Measurements from ENCODE around the gene PEX12. TPM values are rescaled to one million over a fixed set of nuclear protein-coding genes. Genes with fewer than 3 reads are reported as not detected.
A peak's percentile ranks its signal among the peaks of the same experiment; 100 is the strongest.

PEX12 gene
- total RNA-seq, 1 donor: 8.8 TPM

DNA sequence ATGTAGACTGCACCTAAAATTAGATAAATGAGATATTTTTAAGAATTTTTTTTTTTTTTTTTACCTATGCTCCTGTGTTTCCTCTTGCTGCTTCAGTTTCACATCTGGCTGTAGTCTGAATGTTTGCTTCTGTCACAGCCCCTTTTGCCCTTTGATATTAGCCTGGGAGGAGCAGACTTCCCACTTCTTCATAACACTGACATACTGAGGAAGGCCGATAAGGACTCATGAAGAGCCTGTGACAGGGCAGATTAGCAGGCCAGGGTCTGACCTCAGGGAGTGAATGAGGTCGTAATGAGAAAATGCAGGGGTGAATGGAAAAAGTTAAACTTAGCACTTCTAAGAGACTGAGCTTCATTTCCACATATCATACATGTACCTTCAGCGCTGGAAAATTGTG is 17.7 kb downstream of the PEX12 start, which contains the start of gene SLFN14:
Gene SLFN14, minus strand, starts transcription at position 117 of the 400 bp plus-strand sequence. CDS start 2,757 bp downstream, outside the sequence.
- no peak for DNase-seq (ENCODE audit: low read depth)
- no peak within 1 kb of the TSS for H3K4me3 ChIP-seq (ENCODE audit: low read depth, low read length)
- TF ChIP-seq, protein P1, sequence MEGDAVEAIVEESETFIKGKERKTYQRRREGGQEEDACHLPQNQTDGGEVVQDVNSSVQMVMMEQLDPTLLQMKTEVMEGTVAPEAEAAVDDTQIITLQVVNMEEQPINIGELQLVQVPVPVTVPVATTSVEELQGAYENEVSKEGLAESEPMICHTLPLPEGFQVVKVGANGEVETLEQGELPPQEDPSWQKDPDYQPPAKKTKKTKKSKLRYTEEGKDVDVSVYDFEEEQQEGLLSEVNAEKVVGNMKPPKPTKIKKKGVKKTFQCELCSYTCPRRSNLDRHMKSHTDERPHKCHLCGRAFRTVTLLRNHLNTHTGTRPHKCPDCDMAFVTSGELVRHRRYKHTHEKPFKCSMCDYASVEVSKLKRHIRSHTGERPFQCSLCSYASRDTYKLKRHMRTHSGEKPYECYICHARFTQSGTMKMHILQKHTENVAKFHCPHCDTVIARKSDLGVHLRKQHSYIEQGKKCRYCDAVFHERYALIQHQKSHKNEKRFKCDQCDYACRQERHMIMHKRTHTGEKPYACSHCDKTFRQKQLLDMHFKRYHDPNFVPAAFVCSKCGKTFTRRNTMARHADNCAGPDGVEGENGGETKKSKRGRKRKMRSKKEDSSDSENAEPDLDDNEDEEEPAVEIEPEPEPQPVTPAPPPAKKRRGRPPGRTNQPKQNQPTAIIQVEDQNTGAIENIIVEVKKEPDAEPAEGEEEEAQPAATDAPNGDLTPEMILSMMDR (IDR thresholded peaks at IDR 0.05; ENCODE audit: insufficient read depth, low read length): no peak

GRCh38 chr17:35559495-35560210 is 18.7 kb downstream of the PEX12 start:
- TF ChIP-seq, protein P1 (IDR thresholded peaks at IDR 0.05; ENCODE audit: insufficient read depth, low read length): no peak
- DNase-seq (ENCODE audit: low read depth): no peak
- H3K4me3 ChIP-seq (ENCODE audit: low read depth, low read length): no peak overlapping the region

- TF ChIP-seq, protein P1 (IDR thresholded peaks at IDR 0.05; ENCODE audit: insufficient read depth, low read length): no peak
- H3K4me3 ChIP-seq (ENCODE audit: low read depth, low read length): no peak overlapping the region
- DNase-seq (ENCODE audit: low read depth): no peak
Measured at GRCh38 chr17:35557353-35557752, 21.0 kb downstream of the PEX12 start.

DNA sequence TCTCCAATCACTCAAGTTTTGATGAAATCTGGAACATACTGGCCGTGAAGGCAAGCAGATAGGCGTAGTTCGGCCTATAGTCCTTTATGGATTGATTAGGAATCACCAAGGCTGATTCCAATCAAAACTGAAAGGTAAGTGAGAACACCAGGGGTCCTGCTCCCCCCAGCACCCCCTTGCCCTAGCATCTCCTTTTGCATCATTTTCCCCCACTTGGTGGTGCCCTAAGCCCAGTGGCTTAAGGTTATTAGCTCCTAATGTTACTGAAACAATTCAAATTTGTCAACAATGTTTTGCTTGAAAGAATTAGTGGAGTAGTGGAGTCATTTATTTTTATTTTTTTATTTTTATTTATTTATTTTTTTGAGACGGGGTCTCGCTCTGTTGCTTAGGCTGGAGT is 22.7 kb downstream of the PEX12 start:
- TF ChIP-seq, protein P1 (IDR thresholded peaks at IDR 0.05; ENCODE audit: insufficient read depth, low read length): peak; percentile 15
- no peak for DNase-seq (ENCODE audit: low read depth)
- no peak overlapping the region for H3K4me3 ChIP-seq (ENCODE audit: low read depth, low read length)

GRCh38 chr17:35554668-35555067 is 23.7 kb downstream of the PEX12 start:
- TF ChIP-seq, protein P1 (IDR thresholded peaks at IDR 0.05; ENCODE audit: insufficient read depth, low read length): no peak
- DNase-seq (ENCODE audit: low read depth): no peak
- H3K4me3 ChIP-seq (ENCODE audit: low read depth, low read length): no peak overlapping the region

GRCh38 chr17:35553310-35553709 is 25.1 kb downstream of the PEX12 start:
- no peak for DNase-seq (ENCODE audit: low read depth)
- TF ChIP-seq, protein P1 (IDR thresholded peaks at IDR 0.05; ENCODE audit: insufficient read depth, low read length): no peak
- H3K4me3 ChIP-seq (ENCODE audit: low read depth, low read length): no peak overlapping the region
